ENCODE data around the gene IMMP2L. TPM values are rescaled to one million over a fixed set of nuclear protein-coding genes. Genes with fewer than 3 reads are reported as not detected.

Gene IMMP2L
- total and polyA plus RNA-seq, 2 of the 4 experiments (the other 2 are of a cell fraction): 5.8 to 9.3 TPM

DNA sequence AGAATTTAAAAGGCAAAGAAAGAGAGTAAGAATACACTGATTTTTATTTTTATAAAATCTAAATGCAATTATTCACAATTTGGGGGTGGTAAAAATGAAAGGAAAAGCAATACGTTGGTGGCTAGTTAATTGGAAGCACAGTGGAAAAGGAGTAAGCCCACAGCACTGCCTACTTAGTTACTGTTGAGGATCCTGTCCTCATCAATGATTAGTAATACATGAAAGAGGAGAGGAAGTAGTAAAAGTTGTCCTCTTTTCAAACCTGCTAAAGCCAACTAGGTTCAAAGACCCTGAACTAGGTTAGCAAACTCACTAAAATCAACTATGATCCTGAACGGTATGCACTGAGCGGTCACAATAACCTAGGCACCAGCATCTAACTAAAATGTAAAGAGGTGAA lies 524.1 kb downstream of the IMMP2L start:
- in situ Hi-C loops (cut with MboI; ENCODE audit: low sequenced_read_pairs): no loop called here
- Histone ChIP-seq H3K9me3 (ENCODE audit: control insufficient read depth, insufficient read depth, low read length) (no peaks in the 10 kb centered on the region), H2BK20ac (ENCODE audit: low read depth, low read length) (no peak overlapping the region), H3K4me3 (ENCODE audit: insufficient read depth, low read depth, low read length) (no peak overlapping the region), H3K14ac (replicated peaks; ENCODE audit: low read depth, low read length) (no peak overlapping the region), H3K36me3 (ENCODE audit: control insufficient read depth, insufficient read depth, low read length) (no peaks in the 10 kb centered on the region), H4K20me1 (ENCODE audit: insufficient read depth, low read length) (no peaks in the 10 kb centered on the region), H3K4ac (ENCODE audit: low read depth, low read length) (no peak overlapping the region), H2AFZ (replicated peaks; ENCODE audit: low read length, poor library complexity) (no peak overlapping the region), H3K18ac (ENCODE audit: low read depth, low read length) (no peak overlapping the region), H3K79me1 (ENCODE audit: low read depth in 1 of 2, low read length in 2 of 2) (no peaks in the 10 kb centered on the region), H4K91ac (ENCODE audit: insufficient read depth, low read depth, low read length) (no peak overlapping the region), H4K8ac (ENCODE audit: low read depth in 2 of 2, low read length in 2 of 2) (no peak overlapping the region), H3K4me1 (ENCODE audit: control insufficient read depth, insufficient read depth, low read length) (no peaks in the 10 kb centered on the region), H3K9me1 (ENCODE audit: insufficient read depth, low read length) (no peaks in the 10 kb centered on the region), H3K56ac (ENCODE audit: extremely low read depth, insufficient read depth, low read length) (no peak overlapping the region), H3K27me3 (ENCODE audit: control insufficient read depth, insufficient read depth, low read length) (no peaks in the 10 kb centered on the region), H3K23ac (ENCODE audit: low read depth, low read length) (no peak overlapping the region), H4K5ac (ENCODE audit: low read depth, low read length) (no peak overlapping the region), H3K4me2 (ENCODE audit: low read depth, low read length) (no peak overlapping the region), H3K27ac (ENCODE audit: insufficient read depth, low read length) (no peak overlapping the region), H2AK5ac (ENCODE audit: low read depth, low read length) (no peak overlapping the region), H3K9ac (ENCODE audit: low read depth, low read length) (no peak overlapping the region), H2BK5ac (ENCODE audit: low read depth, low read length, poor library complexity, severe bottlenecking) (no peak overlapping the region), H2AK9ac (replicated peaks; ENCODE audit: low read depth, low read length, poor library complexity) (no peak overlapping the region), H2BK120ac (ENCODE audit: low read depth, low read length) (no peak overlapping the region), H2BK15ac (ENCODE audit: low read depth, low read length) (no peak overlapping the region)
- no TSS peak for BruUV-seq (replicated peaks)
- dilution Hi-C loops (cut with HindIII; ENCODE audit: low sequenced_read_pairs, unreplicated experiment): no loop called here
- no peak for DNase-seq
- CTCF ChIA-PET: no interaction called here
- POLR2A ChIA-PET (ENCODE audit: unreplicated experiment): no interaction called here
- intact Hi-C loops (cut with micrococcal nuclease): no loop called here
- no CpG with 5 or more reads among the region's 3 CpGs for WGBS, 2 experiments (ENCODE audit: extremely low coverage in 2 of 2, insufficient read length in 1 of 2)
- ATAC-seq (ENCODE audit: low read depth): no peak
- TF ChIP-seq SMC3 (IDR thresholded peaks at IDR 0.05; ENCODE audit: low read depth, low read length): no peak
- no peak for TF ChIP-seq RCOR1 (IDR thresholded peaks at IDR 0.05; ENCODE audit: insufficient replicate concordance, low read length)
- TF ChIP-seq MXI1 (IDR thresholded peaks at IDR 0.05; ENCODE audit: borderline replicate concordance, low read depth, low read length): no peak
- TF ChIP-seq MAFK (IDR thresholded peaks at IDR 0.05; ENCODE audit: low read depth, low read length): no peak
- no peak for TF ChIP-seq MAZ (IDR thresholded peaks at IDR 0.05; ENCODE audit: borderline replicate concordance, low read depth, low read length)
- no peak for TF ChIP-seq CHD1 (IDR thresholded peaks at IDR 0.05; ENCODE audit: low read depth, low read length)
- TF ChIP-seq RAD21 (IDR thresholded peaks at IDR 0.05; ENCODE audit: low read length): no peak
- TF ChIP-seq NFE2L2 (IDR thresholded peaks at IDR 0.05; ENCODE audit: low read depth, low read length): no peak
- TF ChIP-seq CEBPB (IDR thresholded peaks at IDR 0.05; ENCODE audit: low read depth, low read length): no peak
- TF ChIP-seq, protein P1, sequence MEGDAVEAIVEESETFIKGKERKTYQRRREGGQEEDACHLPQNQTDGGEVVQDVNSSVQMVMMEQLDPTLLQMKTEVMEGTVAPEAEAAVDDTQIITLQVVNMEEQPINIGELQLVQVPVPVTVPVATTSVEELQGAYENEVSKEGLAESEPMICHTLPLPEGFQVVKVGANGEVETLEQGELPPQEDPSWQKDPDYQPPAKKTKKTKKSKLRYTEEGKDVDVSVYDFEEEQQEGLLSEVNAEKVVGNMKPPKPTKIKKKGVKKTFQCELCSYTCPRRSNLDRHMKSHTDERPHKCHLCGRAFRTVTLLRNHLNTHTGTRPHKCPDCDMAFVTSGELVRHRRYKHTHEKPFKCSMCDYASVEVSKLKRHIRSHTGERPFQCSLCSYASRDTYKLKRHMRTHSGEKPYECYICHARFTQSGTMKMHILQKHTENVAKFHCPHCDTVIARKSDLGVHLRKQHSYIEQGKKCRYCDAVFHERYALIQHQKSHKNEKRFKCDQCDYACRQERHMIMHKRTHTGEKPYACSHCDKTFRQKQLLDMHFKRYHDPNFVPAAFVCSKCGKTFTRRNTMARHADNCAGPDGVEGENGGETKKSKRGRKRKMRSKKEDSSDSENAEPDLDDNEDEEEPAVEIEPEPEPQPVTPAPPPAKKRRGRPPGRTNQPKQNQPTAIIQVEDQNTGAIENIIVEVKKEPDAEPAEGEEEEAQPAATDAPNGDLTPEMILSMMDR (conservative IDR thresholded peaks at IDR 0.05; ENCODE audit: low read depth, low read length): no peak
- TF ChIP-seq, protein P2, sequence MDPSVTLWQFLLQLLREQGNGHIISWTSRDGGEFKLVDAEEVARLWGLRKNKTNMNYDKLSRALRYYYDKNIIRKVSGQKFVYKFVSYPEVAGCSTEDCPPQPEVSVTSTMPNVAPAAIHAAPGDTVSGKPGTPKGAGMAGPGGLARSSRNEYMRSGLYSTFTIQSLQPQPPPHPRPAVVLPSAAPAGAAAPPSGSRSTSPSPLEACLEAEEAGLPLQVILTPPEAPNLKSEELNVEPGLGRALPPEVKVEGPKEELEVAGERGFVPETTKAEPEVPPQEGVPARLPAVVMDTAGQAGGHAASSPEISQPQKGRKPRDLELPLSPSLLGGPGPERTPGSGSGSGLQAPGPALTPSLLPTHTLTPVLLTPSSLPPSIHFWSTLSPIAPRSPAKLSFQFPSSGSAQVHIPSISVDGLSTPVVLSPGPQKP (IDR thresholded peaks at IDR 0.05; ENCODE audit: borderline replicate concordance, low read depth, low read length): no peak
